BLaER1 (cell line): ENCODE data around the gene KLKB1.
A peak's percentile ranks its signal among the peaks of the same experiment; 100 is the strongest.

Source experiments
- H3K27ac ChIP-seq: shearing (Covaris generic); formaldehyde crosslinking; 2 replicates; pipeline ENCODE4 v1.8.1; 2022
- H3K27me3 ChIP-seq: shearing (Covaris generic); formaldehyde crosslinking; 2 replicates; pipeline ENCODE4 v1.8.1; 2022
- H3K36me3 ChIP-seq: shearing (Covaris generic); formaldehyde crosslinking; 2 replicates; pipeline ENCODE4 v1.8.1; 2022
- H3K4me1 ChIP-seq: shearing (Covaris generic); formaldehyde crosslinking; 2 replicates; pipeline ENCODE4 v1.8.1; 2022
- H3K4me2 ChIP-seq: shearing (Covaris generic); formaldehyde crosslinking; 2 replicates; pipeline ENCODE4 v1.8.1; 2022
- H3K4me3 ChIP-seq: shearing (Covaris generic); formaldehyde crosslinking; 2 replicates; pipeline ENCODE4 v1.8.1; 2022
- H3K9ac ChIP-seq: shearing (Covaris generic); formaldehyde crosslinking; 2 replicates; pipeline ENCODE4 v1.8.1; 2022
- H3K9me3 ChIP-seq: shearing (Covaris generic); formaldehyde crosslinking; 2 replicates; pipeline ENCODE4 v1.8.1; 2022
- H4K20me1 ChIP-seq: shearing (Covaris generic); formaldehyde crosslinking; 2 replicates; pipeline ENCODE4 v1.8.1; 2022
- Cebpa-rat ChIP-seq: shearing (Covaris generic); IDR thresholded peaks from 2 replicates; pipeline ENCODE4 v1.8.1; 2022

KLKB1 gene

GRCh38 chr4:186201535-186202230 is 25.6 kb upstream of the KLKB1 start:
- H3K4me3 ChIP-seq: no peak overlapping the region
- H3K9ac ChIP-seq: no peak overlapping the region
- TF ChIP-seq Cebpa-rat: no peak
- H3K36me3 ChIP-seq: peaks cover 14% of the 10 kb centered on the region
- H3K4me1 ChIP-seq: peaks cover 24% of the 10 kb centered on the region
- H3K9me3 ChIP-seq: no peaks in the 10 kb centered on the region
- no peak overlapping the region for H3K4me2 ChIP-seq
- no peaks in the 10 kb centered on the region for H3K27me3 ChIP-seq
- H3K27ac ChIP-seq: no peak overlapping the region
- H4K20me1 ChIP-seq: no peaks in the 10 kb centered on the region

- H3K4me2 ChIP-seq: no peak overlapping the region
- no peak overlapping the region for H3K9ac ChIP-seq
- TF ChIP-seq Cebpa-rat: no peak
- H3K36me3 ChIP-seq: peaks cover 7% of the 10 kb centered on the region; the same call in 1 of the 2 replicates
- peaks cover 24% of the 10 kb centered on the region for H3K4me1 ChIP-seq
- H3K4me3 ChIP-seq: no peak overlapping the region
- H4K20me1 ChIP-seq: no peaks in the 10 kb centered on the region
- H3K9me3 ChIP-seq: 0 out of 2 replicates have a peak, but pooled peaks cover 1% of the 10 kb centered on the region
- no peak overlapping the region for H3K27ac ChIP-seq
- H3K27me3 ChIP-seq: no peaks in the 10 kb centered on the region
These were observed 24.7 kb upstream of the KLKB1 start for GRCh38 chr4:186202490-186203140.

GRCh38 chr4:186203406-186203805 is 23.9 kb upstream of the KLKB1 start:
- Histone ChIP-seq H3K9ac (no peak overlapping the region), H3K4me3 (no peak overlapping the region), H3K4me1 (peaks cover 24% of the 10 kb centered on the region), H3K36me3 (peaks cover 8% of the 10 kb centered on the region; the same call in 1 of the 2 replicates), H3K9me3 (peaks cover 9% of the 10 kb centered on the region), H3K27me3 (no peaks in the 10 kb centered on the region), H4K20me1 (no peaks in the 10 kb centered on the region), H3K4me2 (no peak overlapping the region), H3K27ac (no peak overlapping the region)
- no peak for TF ChIP-seq Cebpa-rat

GRCh38 chr4:186204103-186204559 is 23.2 kb upstream of the KLKB1 start:
- TF ChIP-seq Cebpa-rat: no peak
- H3K4me1 ChIP-seq: peaks cover 24% of the 10 kb centered on the region
- H3K4me3 ChIP-seq: no peak overlapping the region
- H3K36me3 ChIP-seq: peaks cover 10% of the 10 kb centered on the region
- peaks cover 16% of the 10 kb centered on the region for H3K9me3 ChIP-seq
- no peaks in the 10 kb centered on the region for H4K20me1 ChIP-seq
- no peak overlapping the region for H3K27ac ChIP-seq
- no peaks in the 10 kb centered on the region for H3K27me3 ChIP-seq
- H3K4me2 ChIP-seq: peak overlapping the region; percentile 48; the same call in 1 of the 2 replicates
- no peak overlapping the region for H3K9ac ChIP-seq

GRCh38 chr4:186204686-186205085 is 22.6 kb upstream of the KLKB1 start:
- no peaks in the 10 kb centered on the region for H4K20me1 ChIP-seq
- no peak overlapping the region for H3K4me3 ChIP-seq
- peak overlapping the region; percentile 48 for H3K4me2 ChIP-seq
- no peak overlapping the region for H3K27ac ChIP-seq
- peaks cover 22% of the 10 kb centered on the region for H3K9me3 ChIP-seq
- no peak overlapping the region for H3K9ac ChIP-seq
- no peak for TF ChIP-seq Cebpa-rat
- peaks cover 15% of the 10 kb centered on the region for H3K36me3 ChIP-seq
- peaks cover 24% of the 10 kb centered on the region for H3K4me1 ChIP-seq
- H3K27me3 ChIP-seq: no peaks in the 10 kb centered on the region

GRCh38 chr4:186205156-186205555 is 22.2 kb upstream of the KLKB1 start:
- H3K9ac ChIP-seq: no peak overlapping the region; the same call in 1 of the 2 replicates
- no peak overlapping the region for H3K27ac ChIP-seq
- no peaks in the 10 kb centered on the region for H4K20me1 ChIP-seq
- no peaks in the 10 kb centered on the region for H3K27me3 ChIP-seq
- H3K4me1 ChIP-seq: peaks cover 24% of the 10 kb centered on the region
- no peak overlapping the region for H3K4me3 ChIP-seq
- TF ChIP-seq Cebpa-rat: no peak
- peaks cover 20% of the 10 kb centered on the region for H3K36me3 ChIP-seq
- peaks cover 27% of the 10 kb centered on the region for H3K9me3 ChIP-seq
- peak overlapping the region; percentile 48 for H3K4me2 ChIP-seq

- no peaks in the 10 kb centered on the region for H3K4me1 ChIP-seq
- no peak overlapping the region for H3K4me2 ChIP-seq
- H4K20me1 ChIP-seq: no peaks in the 10 kb centered on the region
- no peak overlapping the region for H3K4me3 ChIP-seq
- H3K9me3 ChIP-seq: no peaks in the 10 kb centered on the region
- no peak for TF ChIP-seq Cebpa-rat
- no peaks in the 10 kb centered on the region for H3K36me3 ChIP-seq
- no peak overlapping the region for H3K27ac ChIP-seq
- no peak overlapping the region for H3K9ac ChIP-seq
- no peaks in the 10 kb centered on the region for H3K27me3 ChIP-seq
These were observed 10.8 kb upstream of the KLKB1 start for GRCh38 chr4:186216465-186217024.

- Histone ChIP-seq H3K4me3 (no peak overlapping the region), H3K36me3 (no peaks in the 10 kb centered on the region), H3K27ac (no peak overlapping the region), H3K4me1 (no peaks in the 10 kb centered on the region), H3K9me3 (no peaks in the 10 kb centered on the region), H3K4me2 (no peak overlapping the region), H3K9ac (no peak overlapping the region), H4K20me1 (no peaks in the 10 kb centered on the region), H3K27me3 (no peaks in the 10 kb centered on the region)
- TF ChIP-seq Cebpa-rat: no peak
These were observed 9.5 kb upstream of the KLKB1 start for GRCh38 chr4:186217733-186218293.

- H3K27me3 ChIP-seq: no peaks in the 10 kb centered on the region
- H3K4me2 ChIP-seq: no peak overlapping the region
- no peaks in the 10 kb centered on the region for H3K4me1 ChIP-seq
- H3K9me3 ChIP-seq: peaks cover 33% of the 10 kb centered on the region
- no peak for TF ChIP-seq Cebpa-rat
- no peak overlapping the region for H3K4me3 ChIP-seq
- H3K36me3 ChIP-seq: no peaks in the 10 kb centered on the region
- H3K9ac ChIP-seq: no peak overlapping the region
- no peak overlapping the region for H3K27ac ChIP-seq
- H4K20me1 ChIP-seq: no peaks in the 10 kb centered on the region
These were observed 5.7 kb upstream of the KLKB1 start for GRCh38 chr4:186221624-186222023.

- H3K36me3 ChIP-seq: no peaks in the 10 kb centered on the region
- no peak overlapping the region for H3K4me3 ChIP-seq
- H3K4me1 ChIP-seq: no peaks in the 10 kb centered on the region
These were observed 1.5 kb upstream of the KLKB1 start for GRCh38 chr4:186225848-186226247.

More at GRCh38 chr4:186225848-186226247, 1.5 kb upstream of the KLKB1 start:
- H3K9me3 ChIP-seq: peaks cover 40% of the 10 kb centered on the region
- no peaks in the 10 kb centered on the region for H3K27me3 ChIP-seq
- no peak overlapping the region for H3K4me2 ChIP-seq
- no peaks in the 10 kb centered on the region for H4K20me1 ChIP-seq
- TF ChIP-seq Cebpa-rat: no peak
- no peak overlapping the region for H3K27ac ChIP-seq
- no peak overlapping the region for H3K9ac ChIP-seq
